GM06990 (cell line): ENCODE measurements around the gene APBA2.

ENCODE experiments used
- DNase-seq: peaks from one replicate; pipeline ENCODE4 v3.0.0-alpha.2; 2011; ENCODE audit not compliant: insufficient read length; ENCODE audit errors: extremely low read depth
- H3K27me3 ChIP-seq: replicated peaks from 2 replicates; pipeline ENCODE4 v1.6.0; 2011; ENCODE audit warnings: low read length; ENCODE audit not compliant: control insufficient read depth, insufficient read depth
- H3K36me3 ChIP-seq: 2 replicates; pipeline ENCODE4 v1.5.1; 2011; ENCODE audit warnings: low read length; ENCODE audit not compliant: control insufficient read depth, insufficient read depth
- H3K4me3 ChIP-seq: replicated peaks from 2 replicates; pipeline ENCODE4 v1.5.1; 2011; ENCODE audit warnings: low read depth, mild to moderate bottlenecking, control low read depth, low read length
- TF ChIP-seq, protein P1 (sequence below): IDR thresholded peaks from 2 replicates; pipeline ENCODE4 v1.5.1; 2011; ENCODE audit warnings: low read length, control low read depth, mild to moderate bottlenecking, inconsistent platforms; ENCODE audit not compliant: insufficient read depth, poor library complexity, severe bottlenecking

The APBA2 gene

DNA sequence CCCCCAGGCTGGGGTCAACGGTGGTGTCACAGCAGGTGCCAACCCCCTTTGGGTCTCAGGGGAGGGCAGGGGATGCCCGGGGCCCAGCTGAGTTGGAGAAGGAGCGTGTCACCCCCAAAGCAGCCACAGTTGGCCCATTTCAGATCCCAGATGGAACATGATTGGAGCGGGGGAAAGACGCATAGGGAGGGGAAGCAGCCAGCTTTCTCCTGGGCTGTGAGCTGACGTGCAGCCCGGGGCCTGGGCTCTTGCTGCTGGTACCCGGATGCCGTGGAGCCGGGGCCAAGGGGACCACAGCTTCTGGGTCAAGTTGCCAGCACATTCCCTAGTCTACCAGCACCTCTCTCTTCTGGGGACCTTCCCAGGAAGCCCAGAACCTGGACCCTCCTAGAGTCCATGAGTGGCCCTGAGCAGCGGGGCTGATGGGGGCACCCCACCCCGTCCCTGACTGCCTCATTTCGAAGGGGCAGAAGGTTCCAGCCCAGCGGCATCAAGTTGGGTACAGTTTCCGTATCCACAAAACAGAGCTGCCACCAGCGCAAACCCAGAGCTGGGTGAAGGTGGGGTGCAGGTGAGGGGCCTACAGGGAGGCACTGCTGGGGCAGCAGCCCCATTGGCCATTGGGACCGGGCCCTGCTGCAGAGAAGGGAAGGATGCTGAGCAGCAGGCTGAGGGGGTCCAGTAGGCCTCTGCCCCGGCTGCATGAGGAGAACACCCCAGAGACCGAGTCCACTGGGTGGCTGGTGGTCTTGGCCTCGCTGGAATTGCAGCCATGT, 235.0 kb downstream of the APBA2 start:
- TF ChIP-seq, protein P1, sequence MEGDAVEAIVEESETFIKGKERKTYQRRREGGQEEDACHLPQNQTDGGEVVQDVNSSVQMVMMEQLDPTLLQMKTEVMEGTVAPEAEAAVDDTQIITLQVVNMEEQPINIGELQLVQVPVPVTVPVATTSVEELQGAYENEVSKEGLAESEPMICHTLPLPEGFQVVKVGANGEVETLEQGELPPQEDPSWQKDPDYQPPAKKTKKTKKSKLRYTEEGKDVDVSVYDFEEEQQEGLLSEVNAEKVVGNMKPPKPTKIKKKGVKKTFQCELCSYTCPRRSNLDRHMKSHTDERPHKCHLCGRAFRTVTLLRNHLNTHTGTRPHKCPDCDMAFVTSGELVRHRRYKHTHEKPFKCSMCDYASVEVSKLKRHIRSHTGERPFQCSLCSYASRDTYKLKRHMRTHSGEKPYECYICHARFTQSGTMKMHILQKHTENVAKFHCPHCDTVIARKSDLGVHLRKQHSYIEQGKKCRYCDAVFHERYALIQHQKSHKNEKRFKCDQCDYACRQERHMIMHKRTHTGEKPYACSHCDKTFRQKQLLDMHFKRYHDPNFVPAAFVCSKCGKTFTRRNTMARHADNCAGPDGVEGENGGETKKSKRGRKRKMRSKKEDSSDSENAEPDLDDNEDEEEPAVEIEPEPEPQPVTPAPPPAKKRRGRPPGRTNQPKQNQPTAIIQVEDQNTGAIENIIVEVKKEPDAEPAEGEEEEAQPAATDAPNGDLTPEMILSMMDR, result no peak
- Histone ChIP-seq H3K36me3 (no peaks in the 10 kb centered on the region), H3K4me3 (no peak overlapping the region), H3K27me3 (no peaks in the 10 kb centered on the region)
- no peak for DNase-seq

DNA sequence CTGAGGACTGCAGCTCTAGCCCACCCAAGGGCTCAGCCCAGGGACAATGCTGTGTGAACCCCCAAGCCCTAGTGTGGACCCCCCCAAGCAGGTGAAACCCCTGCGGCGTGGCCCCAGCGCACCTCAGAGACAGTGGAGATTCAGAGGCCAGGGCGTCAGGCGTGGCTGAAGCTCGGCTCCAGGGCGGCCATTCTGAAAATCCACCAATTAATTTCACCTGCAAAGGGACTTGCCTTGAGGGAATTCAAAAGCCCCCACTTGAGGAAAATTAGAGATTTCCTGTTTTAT, 235.5 kb downstream of the APBA2 start:
- Histone ChIP-seq H3K27me3 (no peaks in the 10 kb centered on the region), H3K4me3 (no peak overlapping the region), H3K36me3 (no peaks in the 10 kb centered on the region)
- no peak for DNase-seq
- TF ChIP-seq, protein P1, result no peak

DNA sequence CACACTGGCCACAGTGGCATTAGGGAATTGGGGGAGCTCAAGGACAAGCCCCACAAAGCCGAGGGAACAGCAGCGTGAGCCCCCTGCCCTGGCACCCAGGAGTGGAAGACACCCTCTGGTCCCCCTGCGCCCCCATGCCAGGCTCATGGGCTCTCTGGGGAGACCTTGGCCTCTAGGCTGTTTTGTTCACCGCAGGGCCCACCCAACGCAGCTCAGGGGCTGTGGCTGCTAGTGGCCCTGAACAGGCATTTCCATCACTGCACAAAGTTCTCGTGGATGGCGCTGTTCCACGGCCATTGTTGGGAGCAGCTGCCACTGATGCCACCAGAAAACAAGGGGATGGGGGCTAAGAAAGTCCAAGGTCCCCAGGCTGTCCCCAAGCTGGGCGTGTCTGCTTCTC, 236.1 kb downstream of the APBA2 start:
- H3K36me3 ChIP-seq, result no peaks in the 10 kb centered on the region
- H3K27me3 ChIP-seq, result no peaks in the 10 kb centered on the region
- no peak for DNase-seq
- TF ChIP-seq, protein P1, result no peak
- no peak overlapping the region for H3K4me3 ChIP-seq

DNA sequence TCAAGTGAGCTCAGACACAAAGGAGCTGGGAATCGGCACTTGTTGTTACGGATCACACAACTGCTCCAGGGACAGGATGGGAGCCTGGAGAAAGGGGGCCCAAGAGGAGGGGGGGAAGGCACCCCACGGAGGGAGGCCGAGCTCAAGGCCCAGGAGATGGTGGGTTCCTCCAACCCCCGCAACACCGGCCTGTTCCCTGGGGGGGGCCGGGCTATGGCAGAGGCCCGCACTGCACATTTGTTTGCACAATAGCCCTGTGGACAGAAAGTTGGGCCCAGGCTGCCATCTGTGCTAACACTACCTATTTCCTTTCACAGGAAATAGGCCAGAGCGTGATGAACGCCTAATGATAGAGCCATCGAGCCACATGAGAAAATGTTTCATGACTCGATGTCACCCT, 236.7 kb downstream of the APBA2 start:
- no peaks in the 10 kb centered on the region for H3K27me3 ChIP-seq
- H3K36me3 ChIP-seq, result no peaks in the 10 kb centered on the region
- TF ChIP-seq, protein P1, result no peak
- H3K4me3 ChIP-seq, result no peak overlapping the region
- no peak for DNase-seq

DNA sequence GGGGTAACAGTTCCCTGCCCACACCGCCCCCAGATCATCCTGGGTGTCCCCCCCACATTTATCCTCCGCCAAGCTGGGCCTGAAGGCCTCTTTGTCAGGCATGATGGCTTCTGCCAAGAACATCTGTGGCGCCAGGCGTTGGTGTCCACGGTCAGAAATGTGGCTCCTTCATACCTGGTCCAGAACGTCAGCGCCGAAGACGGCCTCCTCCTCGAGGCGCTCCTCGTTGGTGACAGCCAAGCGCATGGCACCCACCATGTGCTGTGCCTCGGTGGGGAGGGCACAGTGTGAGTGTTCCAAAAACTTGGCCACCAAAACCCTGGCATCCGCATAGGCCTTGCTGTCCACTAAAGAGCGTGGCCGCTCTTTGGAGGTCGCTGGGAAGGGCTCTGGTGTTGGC, 237.4 kb downstream of the APBA2 start:
- no peaks in the 10 kb centered on the region for H3K27me3 ChIP-seq
- no peak overlapping the region for H3K4me3 ChIP-seq
- DNase-seq, result no peak
- TF ChIP-seq, protein P1, result no peak
- H3K36me3 ChIP-seq, result no peaks in the 10 kb centered on the region

DNA sequence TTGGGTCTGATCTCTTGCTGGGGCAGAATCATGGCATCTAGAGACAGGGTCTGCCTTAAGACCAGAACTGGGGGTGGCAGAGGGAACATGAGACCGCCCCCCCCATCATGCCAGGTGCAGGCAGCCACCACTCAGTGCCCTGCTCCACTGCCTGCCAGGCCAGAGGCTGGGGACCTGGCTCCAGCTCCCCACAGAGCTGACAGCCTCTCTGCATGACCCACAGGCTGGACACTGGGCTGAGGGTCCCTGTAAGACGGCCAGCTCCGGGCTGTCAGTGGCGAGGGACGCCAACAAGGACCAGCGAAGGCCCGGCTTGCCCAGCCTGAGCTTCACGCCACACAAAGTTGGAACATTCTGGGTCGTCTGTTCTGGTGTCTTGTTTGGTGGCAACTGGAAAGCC, 238.2 kb downstream of the APBA2 start:
- H3K4me3 ChIP-seq, result no peak overlapping the region
- no peak for DNase-seq
- no peaks in the 10 kb centered on the region for H3K36me3 ChIP-seq
- TF ChIP-seq, protein P1, result no peak
- no peaks in the 10 kb centered on the region for H3K27me3 ChIP-seq
